UCSD-AML1 (cell line): ENCODE data around the gene TLE7.

Experiments
- DNase-seq: peaks from one replicate; lab custom pipeline; 2025; ENCODE audit not compliant: unreplicated experiment; lab: John Stamatoyannopoulos, UW

TLE7 gene

GRCh38 chr16:71414038-71414437, 27.8 kb downstream of the TLE7 start:
- DNase-seq, result no peak

GRCh38 chr16:71413341-71413740, 28.5 kb downstream of the TLE7 start:
- DNase-seq, result no peak

GRCh38 chr16:71412270-71413160, 29.3 kb downstream of the TLE7 start:
- DNase-seq, result peak; percentile 64

- DNase-seq, result no peak
These were observed 31.7 kb downstream of the TLE7 start for GRCh38 chr16:71410146-71410545.

GRCh38 chr16:71409011-71409775, 32.7 kb downstream of the TLE7 start:
- no peak for DNase-seq

GRCh38 chr16:71408536-71408935, 33.3 kb downstream of the TLE7 start:
- DNase-seq, result no peak

GRCh38 chr16:71407731-71408130, 34.1 kb downstream of the TLE7 start:
- no peak for DNase-seq

GRCh38 chr16:71406724-71407123, 35.1 kb downstream of the TLE7 start:
- DNase-seq, result no peak

- no peak for DNase-seq
These were observed 35.5 kb downstream of the TLE7 start for GRCh38 chr16:71406316-71406715.

GRCh38 chr16:71404364-71404763, 37.5 kb downstream of the TLE7 start:
- no peak for DNase-seq

- DNase-seq, result no peak
These were observed 39.2 kb downstream of the TLE7 start for GRCh38 chr16:71402674-71403073.

GRCh38 chr16:71402007-71402406, 39.8 kb downstream of the TLE7 start:
- DNase-seq, result no peak

- DNase-seq, result no peak
These were observed 41.9 kb downstream of the TLE7 start for GRCh38 chr16:71399801-71400563.

- DNase-seq, result no peak
These were observed 45.3 kb downstream of the TLE7 start for GRCh38 chr16:71396594-71396993.

GRCh38 chr16:71389330-71389729, 52.5 kb downstream of the TLE7 start:
- DNase-seq, result no peak

GRCh38 chr16:71387045-71387871, 54.6 kb downstream of the TLE7 start:
- no peak for DNase-seq

- DNase-seq, result no peak
These were observed 57.7 kb downstream of the TLE7 start for GRCh38 chr16:71384073-71384724.

- DNase-seq, result no peak
These were observed 58.6 kb downstream of the TLE7 start for GRCh38 chr16:71383054-71383773.

GRCh38 chr16:71380831-71381230, 61.0 kb downstream of the TLE7 start:
- no peak for DNase-seq
